HepG2 (cell line): ENCODE data around the gene NHLRC3. TPM values are rescaled to one million over a fixed set of nuclear protein-coding genes. Genes with fewer than 3 reads are reported as not detected.

ENCODE experiments used
- ATAC-seq: fragments of 200-7000 bp; cut with Tn5 transposase; 3 replicates; pipeline ENCODE4 v1.9.1; 2020; ENCODE audit warnings: mild to moderate bottlenecking, moderate library complexity
- BruUV-seq: library from RNA; stranded (reverse); fragments of 400-500 nt; replicated peaks from 2 replicates; lab custom pipeline; 2021; lab: Mats Ljungman, UMichigan
- CTCF ChIA-PET: fragments of 300-600 bp; formaldehyde crosslinking; extraction: SDS; loops from one replicate; lab custom pipeline; 2021; ENCODE audit warnings: low total read pairs, inconsistent platforms, low intra/inter-chr PET ratio; lab: Yijun Ruan, JAX
- POLR2A ChIA-PET: fragments of 350-600 bp; sonication (Branson Sonifier 250); formaldehyde crosslinking; loops from one replicate; lab custom pipeline; 2020; ENCODE audit warnings: antibody characterized with exemption, inconsistent platforms; lab: Yijun Ruan, JAX
- DNase-seq: peaks from one replicate; pipeline ENCODE4 v3.0.0-alpha.2; 2015; ENCODE audit warnings: low spot score
- FAIRE-seq: peaks from 3 replicates; lab custom pipeline; 2011; peaks lifted over from hg19 to GRCh38; lab: Jason Lieb, UNC
- H2AFZ ChIP-seq: one replicate; pipeline ENCODE4 v1.6.1; 2011; ENCODE audit warnings: low read length, inconsistent platforms
- H3K27ac ChIP-seq: fragments of 300-600 bp; 3 replicates; pipeline ENCODE4 v1.8.0; 2011; ENCODE audit warnings: mixed run types, mild to moderate bottlenecking, mixed read lengths, low read length, inconsistent platforms; ENCODE audit not compliant: insufficient read depth; ENCODE audit errors: extremely low read length
- H3K27me3 ChIP-seq, 2 experiments: fragments of 200-600 bp in 1 of 2; 2 replicates in 1 of 2; 3 replicates in 1 of 2; pipeline versions ENCODE4 v1.6.0 to v1.8.0; 2011; ENCODE audit warnings: low read length in 2 of 2, mild to moderate bottlenecking in 2 of 2, moderate library complexity in 2 of 2, inconsistent platforms in 1 of 2; ENCODE audit not compliant: insufficient read depth in 2 of 2, control insufficient read depth in 1 of 2
- H3K36me3 ChIP-seq, 2 experiments: fragments of 200-600 bp in 1 of 2; replicated peaks in 1 of 2; 2 replicates in 1 of 2; 3 replicates in 1 of 2; pipeline versions ENCODE4 v1.5.1 to v1.8.0; 2011; ENCODE audit warnings: low read length in 2 of 2, inconsistent platforms in 1 of 2; ENCODE audit not compliant: insufficient read depth in 2 of 2, control insufficient read depth in 1 of 2
- H3K4me1 ChIP-seq: 2 replicates; pipeline ENCODE4 v1.5.1; 2012; ENCODE audit warnings: low read length, inconsistent platforms; ENCODE audit not compliant: insufficient read depth
- H3K4me2 ChIP-seq: 2 replicates; pipeline ENCODE4 v1.6.0; 2011; ENCODE audit warnings: low read depth, low read length, inconsistent platforms
- H3K4me3 ChIP-seq, 3 experiments: fragments of 200-600 bp in 1 of 3; sonication (generic), shearing (Covaris generic) in 1 of 3; replicated peaks in 1 of 3; 2 replicates each; pipeline ENCODE4 v1.5.1; 2011 to 2016; ENCODE audit warnings: low read length in 3 of 3, inconsistent platforms in 2 of 3, low read depth in 2 of 3, mild to moderate bottlenecking in 2 of 3, control low read depth in 1 of 3, mixed read lengths in 1 of 3; ENCODE audit not compliant: insufficient read depth in 1 of 3
- H3K79me2 ChIP-seq: one replicate; pipeline ENCODE4 v1.6.1; 2011; ENCODE audit warnings: low read length, inconsistent platforms; ENCODE audit not compliant: insufficient read depth
- H3K9ac ChIP-seq: 2 replicates; pipeline ENCODE4 v1.6.0; 2011; ENCODE audit warnings: mild to moderate bottlenecking, low read depth, low read length, inconsistent platforms; ENCODE audit not compliant: insufficient read depth
- H3K9me3 ChIP-seq: 2 replicates; pipeline ENCODE4 v1.5.1; 2012; ENCODE audit warnings: mild to moderate bottlenecking, low read length
- H4K20me1 ChIP-seq: 2 replicates; pipeline ENCODE4 v1.6.0; 2011; ENCODE audit warnings: inconsistent platforms, mild to moderate bottlenecking, low read length, moderate library complexity; ENCODE audit not compliant: insufficient read depth
- CREBL2 ChIP-seq: sonication (generic); formaldehyde crosslinking; IDR thresholded peaks from 2 replicates; pipeline ENCODE4 v1.8.1; 2023; ENCODE audit warnings: missing genetic modification reagents, mild to moderate bottlenecking, borderline replicate concordance
- FOXO1 ChIP-seq: sonication (generic); formaldehyde crosslinking; IDR thresholded peaks from 2 replicates; pipeline ENCODE4 v1.4.0; 2020; ENCODE audit warnings: missing genetic modification reagents
- GABPB1 ChIP-seq: IDR thresholded peaks from 2 replicates; pipeline ENCODE4 v1.6.1; 2016; ENCODE audit warnings: mild to moderate bottlenecking, missing genetic modification reagents, moderate library complexity, missing compliant biosample characterization
- JUND ChIP-seq: sonication (generic); formaldehyde crosslinking; IDR thresholded peaks from 2 replicates; pipeline ENCODE4 v1.8.0; 2022; ENCODE audit warnings: mild to moderate bottlenecking, missing genetic modification reagents
- PLRG1 ChIP-seq: fragments of 450-650 bp; conservative IDR thresholded peaks from 2 replicates; pipeline ENCODE4 v1.6.1; 2016
- SRSF4 ChIP-seq: fragments of 200-400 bp; formaldehyde crosslinking; IDR thresholded peaks from one replicate; pipeline ENCODE4 v1.6.1; 2018; ENCODE audit warnings: mild to moderate bottlenecking, low read depth, low read length, moderate library complexity; ENCODE audit not compliant: poor library complexity, severe bottlenecking
- TBL1XR1 ChIP-seq: fragments of 150-350 bp; IDR thresholded peaks from 2 replicates; pipeline ENCODE4 v1.6.1; 2014; ENCODE audit warnings: borderline replicate concordance, low read length; ENCODE audit not compliant: partially characterized antibody
- ZBTB4 ChIP-seq: sonication (generic); formaldehyde crosslinking; IDR thresholded peaks from 2 replicates; pipeline ENCODE4 v1.4.0; 2020; ENCODE audit warnings: missing genetic modification reagents, mild to moderate bottlenecking, borderline replicate concordance
- ZBTB7A ChIP-seq: sonication (generic); formaldehyde crosslinking; IDR thresholded peaks from 2 replicates; pipeline ENCODE4 v1.8.0; 2022; ENCODE audit warnings: mild to moderate bottlenecking, missing genetic modification reagents
- ZKSCAN8 ChIP-seq: IDR thresholded peaks from 2 replicates; pipeline ENCODE4 v1.6.1; 2016; ENCODE audit warnings: borderline replicate concordance, missing genetic modification reagents, missing compliant biosample characterization
- ZNF138 ChIP-seq: sonication (generic); formaldehyde crosslinking; IDR thresholded peaks from 2 replicates; pipeline ENCODE4 v1.5.0; 2020; ENCODE audit warnings: mild to moderate bottlenecking, low read depth, missing genetic modification reagents
- ZNF350 ChIP-seq: sonication (generic); formaldehyde crosslinking; IDR thresholded peaks from 2 replicates; pipeline ENCODE4 v1.4.0; 2020; ENCODE audit warnings: mild to moderate bottlenecking, low read depth, missing genetic modification reagents, borderline replicate concordance
- ZNF577 ChIP-seq: sonication (generic); formaldehyde crosslinking; IDR thresholded peaks from 2 replicates; pipeline ENCODE4 v1.4.0; 2020; ENCODE audit warnings: mild to moderate bottlenecking, low read depth, missing genetic modification reagents, borderline replicate concordance
- ZNF619 ChIP-seq: sonication (generic); formaldehyde crosslinking; IDR thresholded peaks from 2 replicates; pipeline ENCODE4 v1.4.0; 2020; ENCODE audit warnings: mild to moderate bottlenecking, missing genetic modification reagents
- ZSCAN29 ChIP-seq: sonication (generic); formaldehyde crosslinking; conservative IDR thresholded peaks from 2 replicates; pipeline ENCODE4 v1.4.0; 2020; ENCODE audit warnings: mild to moderate bottlenecking, missing genetic modification reagents
- WGBS: methylation state at CpG from one replicate; pipeline ENCODE4 v1.1.6; 2017; ENCODE audit warnings: low lambda C conversion rate; 5-methylcytosine and 5-hydroxymethylcytosine counted together
- in situ Hi-C: cut with HindIII; loops from 2 replicates; pipeline ENCODE4 v1.10.0; 2017; ENCODE audit warnings: low pct_unique_long_range_greater_than_20kb; ENCODE audit not compliant: extremely low pct_ligation_motif_present
- intact Hi-C: fragments of 100-400 bp; cut with micrococcal nuclease; formaldehyde crosslinking; loops from one replicate; pipeline ENCODE4 v1.10.0; 2022; ENCODE audit not compliant: unreplicated experiment
- polyA plus RNA-seq, 8 experiments: library from polyadenylated mRNA; depleted of rRNA in 3 of 8; stranded (reverse) in 7 of 8; unstranded in 1 of 8; fragments of >200 nt; fragmentation: Illumina TruSeq in 4 of 8; extraction: Trizol in 4 of 8; gene quantifications; 2 replicates each; pipeline versions ENCODE4 v1.2.1 to v1.2.3, GENCODE V29; 2011 to 2016; ENCODE audit warnings: low read depth in 4 of 8, missing spikeins in 1 of 8, mixed read lengths in 1 of 8; ENCODE audit not compliant: insufficient read depth in 1 of 8
- total RNA-seq, 5 experiments: library from RNA; depleted of rRNA; stranded (reverse); fragments of >200 nt; fragmentation: Illumina TruSeq; extraction: Trizol; gene quantifications; 2 replicates each; pipeline ENCODE4 v1.2.3, GENCODE V29; 2016; ENCODE audit warnings: low read depth in 1 of 5

NHLRC3 gene
- total and polyA plus RNA-seq, 2 of the 13 experiments (the other 11 are each of a cell fraction or from before 2014, with no cell fraction given) = 19.9 to 29.8 TPM

- no peaks in the 10 kb centered on the region for H3K27me3 ChIP-seq
- TF ChIP-seq PLRG1 (no peak), ZNF577 (no peak), ZNF138 (CRISPR knock-in tag) (no peak), ZNF619 (CRISPR knock-in tag) (no peak), GABPB1 (CRISPR knock-in tag) (no peak), ZBTB7A (CRISPR knock-in tag) (no peak), TBL1XR1 (no peak), FOXO1 (CRISPR knock-in tag) (no peak), ZKSCAN8 (no peak), JUND (CRISPR knock-in tag) (no peak), ZBTB4 (CRISPR knock-in tag) (no peak), ZNF350 (CRISPR knock-in tag) (no peak), SRSF4 (no peak), CREBL2 (no peak), ZSCAN29 (CRISPR knock-in tag) (no peak)
- H2AFZ ChIP-seq = no peak overlapping the region
- no peak overlapping the region for H3K27ac ChIP-seq
- no peaks in the 10 kb centered on the region for H3K9me3 ChIP-seq
- CTCF ChIA-PET = no interaction called here
- DNase-seq = no peak
- no TSS peak for BruUV-seq
- no peaks in the 10 kb centered on the region for H3K4me1 ChIP-seq
- no peaks in the 10 kb centered on the region; a peak in 1 of 5 replicates for H3K36me3 ChIP-seq
- no peak overlapping the region for H3K4me2 ChIP-seq
- FAIRE-seq = no peak
- intact Hi-C loops = no loop called here
- no peaks in the 10 kb centered on the region for H3K79me2 ChIP-seq
- no peaks in the 10 kb centered on the region for H4K20me1 ChIP-seq
- 96% methylated on average over 3 of the region's 3 CpGs for WGBS
- H3K9ac ChIP-seq = no peak overlapping the region
- no peak overlapping the region for H3K4me3 ChIP-seq
- no peak for ATAC-seq
- POLR2A ChIA-PET = no interaction called here
- in situ Hi-C loops = loop anchor here (25.0 kb wide), 1 partner anchor 558 kb away; the partner anchor contains the start of gene LHFPL6
Measured at GRCh38 chr13:39054112-39054511, 15.9 kb downstream of the NHLRC3 start.
